HEK293 (cell line): Measurements from ENCODE around the gene ADK.
A peak's percentile ranks its signal among the peaks of the same experiment; 100 is the strongest.
"Not testable (repeated sequence)": the region's sequence is repeated elsewhere in the genome, so short reads cannot be mapped to it uniquely, and the experiment has no call there.

Experiments used
- CTCF ChIA-PET: fragments of 350-600 bp; formaldehyde crosslinking; extraction: SDS; loops from one replicate; lab custom pipeline; 2021; ENCODE audit warnings: antibody characterized with exemption; lab: Yijun Ruan, JAX
- POLR2A ChIA-PET: fragments of 300-600 bp; formaldehyde crosslinking; extraction: SDS; loops from one replicate; lab custom pipeline; 2020; ENCODE audit warnings: antibody characterized with exemption, inconsistent platforms; lab: Yijun Ruan, JAX
- H3K27ac ChIP-seq: fragments of 200-500 bp; sonication (Bioruptor generic); 2 replicates; pipeline ENCODE4 v1.5.1; 2014; ENCODE audit warnings: low read depth, low read length, control low read depth, inconsistent platforms; ENCODE audit errors: extremely low read depth
- H3K36me3 ChIP-seq, 2 experiments: fragments of 200-500 bp in 1 of 2; sonication (Bioruptor generic) in 1 of 2; 1 replicate in 1 of 2; 2 replicates in 1 of 2; pipeline ENCODE4 v1.5.1; 2014 to 2017; ENCODE audit warnings: inconsistent platforms in 2 of 2, low read length in 2 of 2; ENCODE audit not compliant: control insufficient read depth in 2 of 2, insufficient read depth in 1 of 2
- H3K4me1 ChIP-seq: fragments of 200-500 bp; sonication (Bioruptor generic); 2 replicates; pipeline ENCODE4 v1.5.1; 2014; ENCODE audit warnings: mild to moderate bottlenecking, low read length, inconsistent platforms; ENCODE audit not compliant: control insufficient read depth, insufficient read depth
- H3K4me3 ChIP-seq: 2 replicates; pipeline ENCODE4 v1.5.1; 2011; ENCODE audit warnings: low read depth, mild to moderate bottlenecking, control low read depth, low read length, moderate library complexity
- H3K9me3 ChIP-seq: fragments of 200-500 bp; sonication (Bioruptor generic); 2 replicates; pipeline ENCODE4 v1.5.1; 2014; ENCODE audit warnings: low read depth, low read length, inconsistent platforms; ENCODE audit not compliant: control insufficient read depth, insufficient read depth
- PATZ1 ChIP-seq: fragments of 450-650 bp; formaldehyde crosslinking; IDR thresholded peaks from 2 replicates; pipeline ENCODE4 v1.5.1; 2016; ENCODE audit warnings: missing biosample characterization, missing genetic modification characterization
- SETDB1 ChIP-seq: IDR thresholded peaks from one replicate; pipeline ENCODE4 v1.6.1; 2017; ENCODE audit warnings: mild to moderate bottlenecking, low read length, moderate library complexity, mixed read lengths; ENCODE audit not compliant: insufficient read length
- TRIM28 ChIP-seq: IDR thresholded peaks from 2 replicates; pipeline ENCODE4 v1.6.1; 2011; ENCODE audit warnings: low read length, control low read depth, borderline replicate concordance
- TSHZ1 ChIP-seq: fragments of 450-650 bp; formaldehyde crosslinking; IDR thresholded peaks from 2 replicates; pipeline ENCODE4 v1.5.1; 2016; ENCODE audit warnings: missing biosample characterization, missing genetic modification characterization, borderline replicate concordance
- ZFHX2 ChIP-seq: fragments of 450-650 bp; formaldehyde crosslinking; conservative IDR thresholded peaks from 2 replicates; pipeline ENCODE4 v1.5.1; 2016; ENCODE audit warnings: missing biosample characterization, missing genetic modification characterization
- ZNF146 ChIP-seq: fragments of 450-650 bp; formaldehyde crosslinking; IDR thresholded peaks from 2 replicates; pipeline ENCODE4 v1.5.1; 2016; ENCODE audit warnings: missing biosample characterization, missing genetic modification characterization
- ZNF518A ChIP-seq: fragments of 450-650 bp; formaldehyde crosslinking; conservative IDR thresholded peaks from 2 replicates; pipeline ENCODE4 v1.5.1; 2016; ENCODE audit warnings: low read depth, missing biosample characterization, missing genetic modification characterization

ADK gene

GRCh38 chr10:74347522-74347921 is 196.5 kb downstream of the ADK start:
- CTCF ChIA-PET: interaction anchor here (1.1 kb wide), 1 partner anchor 10 kb away, joined by 3 read pairs; no protein-coding TSS in a partner anchor

GRCh38 chr10:74353021-74353420 is 202.0 kb downstream of the ADK start:
- TF ChIP-seq ZNF146: peak; percentile 96
- H3K4me3 ChIP-seq, H3K4me1 ChIP-seq, POLR2A ChIA-PET, H3K27ac ChIP-seq, H3K36me3 ChIP-seq, CTCF ChIA-PET, H3K9me3 ChIP-seq: not testable (repeated sequence)

More at GRCh38 chr10:74347522-74347921, 196.5 kb downstream of the ADK start:
- H3K27ac ChIP-seq: no peak overlapping the region
- TF ChIP-seq TSHZ1 (tag by site-specific recombination): no peak
- TF ChIP-seq, all 188 proteins: peak for 0
- no peaks in the 10 kb centered on the region for H3K36me3 ChIP-seq
- H3K4me3 ChIP-seq: no peak overlapping the region
- POLR2A ChIA-PET: no interaction called here
- no peaks in the 10 kb centered on the region for H3K9me3 ChIP-seq
- H3K4me1 ChIP-seq: no peaks in the 10 kb centered on the region

- H3K9me3 ChIP-seq: no peaks in the 10 kb centered on the region; the same call in 1 of the 2 replicates
- POLR2A ChIA-PET: no interaction called here
Measured at GRCh38 chr10:74361678-74362077, 210.7 kb downstream of the ADK start.

More at GRCh38 chr10:74361678-74362077, 210.7 kb downstream of the ADK start:
- H3K36me3 ChIP-seq: peaks cover 0 to 6% of the 10 kb centered on the region in 2 experiments; a peak in 1 of 3 replicates
- no peak for TF ChIP-seq PATZ1 (tag by site-specific recombination)
- TF ChIP-seq ZNF518A (tag by site-specific recombination): no peak
- no peak for TF ChIP-seq ZFHX2 (tag by site-specific recombination)
- peak; percentile 94 for TF ChIP-seq SETDB1
- TF ChIP-seq TRIM28: peak; percentile 71; the same call in 1 of the 2 replicates
- H3K4me1 ChIP-seq: peaks cover 2% of the 10 kb centered on the region; the same call in 1 of the 2 replicates
- H3K27ac ChIP-seq: no peak overlapping the region
- CTCF ChIA-PET: no interaction called here
- H3K4me3 ChIP-seq: no peak overlapping the region
